Measurements from ENCODE around the gene G2E3.
"Not testable (repeated sequence)": the region's sequence is repeated elsewhere in the genome, so short reads cannot be mapped to it uniquely, and the experiment has no call there.

The G2E3 gene

GRCh38 chr14:30585204-30585603 lies 26.2 kb downstream of the G2E3 start:
- no peaks in the 10 kb centered on the region for H3K4me1 ChIP-seq (ENCODE audit: control insufficient read depth, insufficient read depth, low read length)
- no peaks in the 10 kb centered on the region for H3K36me3 ChIP-seq (ENCODE audit: control insufficient read depth, insufficient read depth, low read length)
- no peak overlapping the region for H3K9ac ChIP-seq (ENCODE audit: low read length)
- no peaks in the 10 kb centered on the region for H3K27me3 ChIP-seq (ENCODE audit: control insufficient read depth, insufficient read depth, low read length)
- H3K4me3 ChIP-seq (ENCODE audit: low read length) = no peak overlapping the region
- no peak overlapping the region for H3K27ac ChIP-seq (ENCODE audit: low read depth, low read length)

GRCh38 chr14:30587141-30587540 lies 28.2 kb downstream of the G2E3 start:
- no peak overlapping the region for H3K9ac ChIP-seq (ENCODE audit: low read length)

GRCh38 chr14:30588873-30589272 lies 29.9 kb downstream of the G2E3 start:
- Histone ChIP-seq H3K9ac (ENCODE audit: low read length) (no peak overlapping the region), H3K27ac (ENCODE audit: low read depth, low read length) (no peak overlapping the region), H3K36me3 (ENCODE audit: control insufficient read depth, insufficient read depth, low read length) (no peaks in the 10 kb centered on the region), H3K27me3 (ENCODE audit: control insufficient read depth, insufficient read depth, low read length) (no peaks in the 10 kb centered on the region), H3K4me1 (ENCODE audit: control insufficient read depth, insufficient read depth, low read length) (no peaks in the 10 kb centered on the region), H3K4me3 (ENCODE audit: low read length) (no peak overlapping the region)

More at GRCh38 chr14:30587141-30587540, 28.2 kb downstream of the G2E3 start:
- Histone ChIP-seq H3K27ac (ENCODE audit: low read depth, low read length) (no peak overlapping the region), H3K4me1 (ENCODE audit: control insufficient read depth, insufficient read depth, low read length) (no peaks in the 10 kb centered on the region), H3K27me3 (ENCODE audit: control insufficient read depth, insufficient read depth, low read length) (no peaks in the 10 kb centered on the region), H3K36me3 (ENCODE audit: control insufficient read depth, insufficient read depth, low read length) (no peaks in the 10 kb centered on the region), H3K4me3 (ENCODE audit: low read length) (no peak overlapping the region)

GRCh38 chr14:30596935-30597334 lies 38.0 kb downstream of the G2E3 start:
- Histone ChIP-seq H3K27me3 (ENCODE audit: control insufficient read depth, insufficient read depth, low read length) (no peaks in the 10 kb centered on the region), H3K4me3 (ENCODE audit: low read length) (no peak overlapping the region), H3K4me1 (ENCODE audit: control insufficient read depth, insufficient read depth, low read length) (no peaks in the 10 kb centered on the region), H3K9ac (ENCODE audit: low read length) (no peak overlapping the region), H3K36me3 (ENCODE audit: control insufficient read depth, insufficient read depth, low read length) (peaks cover 6% of the 10 kb centered on the region), H3K27ac (ENCODE audit: low read depth, low read length) (no peak overlapping the region)

- Histone ChIP-seq H3K27me3 (ENCODE audit: control insufficient read depth, insufficient read depth, low read length) (no peaks in the 10 kb centered on the region), H3K27ac (ENCODE audit: low read depth, low read length) (no peak overlapping the region), H3K36me3 (ENCODE audit: control insufficient read depth, insufficient read depth, low read length) (peaks cover 7% of the 10 kb centered on the region), H3K4me1 (ENCODE audit: control insufficient read depth, insufficient read depth, low read length) (no peaks in the 10 kb centered on the region), H3K9ac (ENCODE audit: low read length) (no peak overlapping the region), H3K4me3 (ENCODE audit: low read length) (no peak overlapping the region)
These were observed 38.5 kb downstream of the G2E3 start for GRCh38 chr14:30597504-30597903.

GRCh38 chr14:30600922-30601918 lies 42.3 kb downstream of the G2E3 start:
- Histone ChIP-seq H3K4me1 (ENCODE audit: control insufficient read depth, insufficient read depth, low read length) (no peaks in the 10 kb centered on the region), H3K4me3 (ENCODE audit: low read length) (no peak overlapping the region), H3K27ac (ENCODE audit: low read depth, low read length) (no peak overlapping the region), H3K9ac (ENCODE audit: low read length) (no peak overlapping the region), H3K27me3 (ENCODE audit: control insufficient read depth, insufficient read depth, low read length) (no peaks in the 10 kb centered on the region), H3K36me3 (ENCODE audit: control insufficient read depth, insufficient read depth, low read length) (peaks cover 13% of the 10 kb centered on the region)

- H3K36me3 ChIP-seq (ENCODE audit: control insufficient read depth, insufficient read depth, low read length) = peaks cover 13% of the 10 kb centered on the region
- H3K4me3 ChIP-seq (ENCODE audit: low read length) = no peak overlapping the region
- H3K27ac ChIP-seq (ENCODE audit: low read depth, low read length) = no peak overlapping the region
- H3K4me1 ChIP-seq (ENCODE audit: control insufficient read depth, insufficient read depth, low read length) = no peaks in the 10 kb centered on the region
- H3K27me3 ChIP-seq (ENCODE audit: control insufficient read depth, insufficient read depth, low read length) = no peaks in the 10 kb centered on the region
- no peak overlapping the region for H3K9ac ChIP-seq (ENCODE audit: low read length)
These were observed 44.4 kb downstream of the G2E3 start for GRCh38 chr14:30603402-30603801.

- H3K27ac ChIP-seq (ENCODE audit: low read depth, low read length); H3K9ac ChIP-seq (ENCODE audit: low read length); H3K4me3 ChIP-seq (ENCODE audit: low read length); H3K4me1 ChIP-seq (ENCODE audit: control insufficient read depth, insufficient read depth, low read length); H3K27me3 ChIP-seq (ENCODE audit: control insufficient read depth, insufficient read depth, low read length): not testable (repeated sequence)
- peaks cover 13% of the 10 kb centered on the region for H3K36me3 ChIP-seq (ENCODE audit: control insufficient read depth, insufficient read depth, low read length)
These were observed 45.7 kb downstream of the G2E3 start for GRCh38 chr14:30604696-30605095.

GRCh38 chr14:30607156-30607780 lies 48.3 kb downstream of the G2E3 start:
- no peak overlapping the region for H3K4me3 ChIP-seq (ENCODE audit: low read length)
- no peaks in the 10 kb centered on the region for H3K27me3 ChIP-seq (ENCODE audit: control insufficient read depth, insufficient read depth, low read length)
- H3K4me1 ChIP-seq (ENCODE audit: control insufficient read depth, insufficient read depth, low read length) = peaks cover 2% of the 10 kb centered on the region
- no peak overlapping the region for H3K27ac ChIP-seq (ENCODE audit: low read depth, low read length)
- H3K36me3 ChIP-seq (ENCODE audit: control insufficient read depth, insufficient read depth, low read length) = peaks cover 9% of the 10 kb centered on the region
- no peak overlapping the region for H3K9ac ChIP-seq (ENCODE audit: low read length)

GRCh38 chr14:30608533-30609006 lies 49.6 kb downstream of the G2E3 start:
- Histone ChIP-seq H3K27ac (ENCODE audit: low read depth, low read length) (no peak overlapping the region), H3K9ac (ENCODE audit: low read length) (no peak overlapping the region), H3K36me3 (ENCODE audit: control insufficient read depth, insufficient read depth, low read length) (peaks cover 2% of the 10 kb centered on the region)

GRCh38 chr14:30610787-30611343 lies 51.9 kb downstream of the G2E3 start:
- no peak overlapping the region for H3K4me3 ChIP-seq (ENCODE audit: low read length)
- H3K36me3 ChIP-seq (ENCODE audit: control insufficient read depth, insufficient read depth, low read length) = peaks cover 2% of the 10 kb centered on the region
- no peak overlapping the region for H3K27ac ChIP-seq (ENCODE audit: low read depth, low read length)
- H3K27me3 ChIP-seq (ENCODE audit: control insufficient read depth, insufficient read depth, low read length) = no peaks in the 10 kb centered on the region
- H3K4me1 ChIP-seq (ENCODE audit: control insufficient read depth, insufficient read depth, low read length) = peaks cover 2% of the 10 kb centered on the region
- no peak overlapping the region for H3K9ac ChIP-seq (ENCODE audit: low read length)

More at GRCh38 chr14:30608533-30609006, 49.6 kb downstream of the G2E3 start:
- Histone ChIP-seq H3K4me3 (ENCODE audit: low read length) (no peak overlapping the region), H3K4me1 (ENCODE audit: control insufficient read depth, insufficient read depth, low read length) (peaks cover 2% of the 10 kb centered on the region), H3K27me3 (ENCODE audit: control insufficient read depth, insufficient read depth, low read length) (no peaks in the 10 kb centered on the region)

GRCh38 chr14:30614155-30614554 lies 55.2 kb downstream of the G2E3 start:
- H3K9ac ChIP-seq (ENCODE audit: low read length) = no peak overlapping the region
- peaks cover 2% of the 10 kb centered on the region for H3K4me1 ChIP-seq (ENCODE audit: control insufficient read depth, insufficient read depth, low read length)
- H3K27me3 ChIP-seq (ENCODE audit: control insufficient read depth, insufficient read depth, low read length) = no peaks in the 10 kb centered on the region
- no peak overlapping the region for H3K27ac ChIP-seq (ENCODE audit: low read depth, low read length)
- H3K36me3 ChIP-seq (ENCODE audit: control insufficient read depth, insufficient read depth, low read length) = peaks cover 2% of the 10 kb centered on the region
- no peak overlapping the region for H3K4me3 ChIP-seq (ENCODE audit: low read length)
